Kidney tubule cell (primary cell): ENCODE measurements around the gene MYOD1.
A peak's percentile ranks its signal among the peaks of the same experiment; 100 is the strongest.

Experiments
- DNase-seq: peaks from one replicate; pipeline ENCODE4 v3.0.0-alpha.2; 2018; ENCODE audit warnings: low spot score

The MYOD1 gene

DNA sequence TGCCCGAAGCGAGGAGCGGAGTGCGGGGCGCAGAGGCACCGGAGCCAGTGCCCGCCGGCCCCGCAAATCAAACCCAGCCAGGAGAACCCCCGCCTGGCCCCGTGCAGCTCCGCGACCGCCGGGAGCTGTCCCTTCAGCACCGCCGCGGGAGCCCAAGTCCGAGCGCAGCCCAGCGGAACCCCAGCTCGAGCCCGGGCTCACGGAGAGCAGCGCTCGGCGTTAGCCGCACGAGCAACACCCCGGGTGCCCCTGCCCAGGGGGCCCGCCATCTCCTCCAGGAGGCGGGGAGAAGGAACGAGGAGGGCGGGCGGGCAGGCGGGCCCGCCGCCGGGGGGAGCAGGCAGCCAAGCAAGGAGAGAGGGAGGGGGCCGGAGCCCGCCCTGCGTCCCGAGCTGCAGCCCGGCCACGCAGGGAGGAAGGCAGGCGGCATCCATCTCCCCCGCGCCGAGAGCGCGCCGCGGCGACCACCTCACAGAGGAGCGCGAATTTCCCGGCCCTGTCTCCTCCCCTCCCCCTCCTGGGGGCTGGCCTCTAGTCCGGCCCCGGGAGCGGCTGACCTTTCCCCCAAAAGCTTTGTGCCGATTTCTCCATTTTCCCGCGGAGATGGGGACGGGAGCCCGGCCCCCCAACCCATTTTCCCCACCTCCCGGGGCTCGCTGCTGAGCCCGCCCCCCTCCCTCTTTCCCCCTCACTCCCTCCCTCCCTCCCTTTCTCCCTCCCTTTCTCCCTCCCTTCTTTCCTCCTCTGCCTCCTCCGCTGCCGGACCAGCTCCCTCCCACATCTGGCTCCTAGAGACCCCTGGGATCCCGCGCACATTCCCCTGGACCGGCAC is 15.8 kb downstream of the MYOD1 start:
- DNase-seq, result peak; percentile 59

GRCh38 chr11:17735818-17736578 is 16.6 kb downstream of the MYOD1 start:
- no peak for DNase-seq

GRCh38 chr11:17736579-17736893 is 17.2 kb downstream of the MYOD1 start:
- no peak for DNase-seq

DNA sequence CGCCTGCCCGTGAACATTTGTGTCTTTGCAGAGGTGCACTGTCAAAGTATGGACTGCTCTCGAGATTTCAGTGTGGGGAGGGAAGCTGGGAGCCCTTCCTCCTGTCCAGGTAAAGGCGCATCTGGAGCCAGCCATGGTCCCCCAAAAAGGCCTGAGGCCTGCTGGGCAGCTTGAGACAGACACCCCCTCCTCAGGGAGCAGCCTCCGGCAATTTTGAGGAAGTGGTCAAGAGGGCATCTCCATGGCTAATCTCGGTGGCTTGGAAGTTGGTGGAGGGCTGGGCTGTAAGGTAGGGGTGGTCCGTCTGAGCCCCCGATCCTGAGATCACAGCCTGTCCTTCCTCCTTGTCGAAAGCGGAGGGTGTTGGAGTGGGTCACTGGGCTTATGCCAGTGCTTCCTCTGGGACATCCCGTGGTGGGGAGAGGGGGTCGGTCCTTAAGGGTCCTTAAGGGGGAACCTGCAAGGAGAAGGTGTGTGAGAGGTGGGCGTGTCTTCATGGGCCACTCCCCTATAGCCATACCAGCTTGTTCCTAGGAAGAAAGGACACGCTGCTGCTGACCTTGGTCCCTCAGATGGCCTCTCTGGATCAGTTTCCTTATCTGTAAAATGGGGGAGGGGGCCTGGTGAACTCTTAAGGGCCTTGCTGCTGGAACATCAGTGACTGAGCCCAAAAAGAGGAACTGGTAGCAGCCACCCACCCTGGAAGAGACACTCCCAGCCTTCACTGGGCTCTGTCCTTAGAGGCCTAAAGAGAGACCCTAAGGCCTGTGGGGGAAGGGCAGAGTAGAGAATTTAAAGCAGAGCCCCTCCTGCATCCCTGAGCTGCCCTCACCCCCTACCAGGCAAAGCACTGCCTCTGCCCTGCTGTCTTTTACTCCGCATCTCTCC is 17.8 kb downstream of the MYOD1 start:
- DNase-seq, result no peak

DNA sequence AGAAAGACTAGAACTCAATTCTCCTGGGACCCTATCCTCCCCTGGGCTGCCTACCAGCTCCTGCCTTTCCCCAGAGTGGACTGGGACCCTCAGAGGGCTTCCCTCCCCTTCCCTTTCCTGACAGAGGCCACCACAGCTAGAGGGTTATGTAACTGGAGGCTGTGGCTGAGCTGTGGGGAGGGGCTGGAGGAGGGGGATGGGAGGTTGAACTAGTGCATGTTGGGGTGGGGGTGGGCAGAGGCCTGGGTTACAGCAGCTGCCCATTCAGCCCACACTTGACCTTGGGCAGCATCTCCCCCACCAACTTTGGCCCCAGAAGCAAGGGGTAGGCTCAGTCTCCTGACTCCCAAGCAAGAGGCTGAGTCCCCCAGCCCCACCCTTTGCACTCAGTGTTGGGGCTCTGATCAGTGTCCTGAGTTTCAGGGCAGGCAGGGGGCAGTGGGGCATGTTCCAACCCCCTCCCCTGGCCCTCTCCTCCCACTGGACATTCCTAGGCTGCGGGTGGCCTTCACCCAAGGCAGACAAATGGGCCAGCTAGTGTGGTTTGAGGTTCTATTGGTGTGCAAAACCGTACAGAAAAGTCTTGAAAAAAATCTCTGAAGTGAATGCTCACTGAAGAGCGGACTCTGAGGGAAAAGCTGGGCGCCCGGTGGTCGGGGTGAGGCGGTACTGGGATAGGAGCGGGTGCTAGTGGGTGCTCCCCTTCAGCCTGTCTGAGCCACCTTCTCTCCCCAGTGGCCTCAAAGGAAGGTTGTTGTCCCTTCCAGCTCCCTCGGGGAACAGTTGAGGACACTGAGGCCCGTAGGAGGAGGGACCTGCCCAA is 19.0 kb downstream of the MYOD1 start:
- no peak for DNase-seq

- DNase-seq, result no peak
Measured at GRCh38 chr11:17739945-17740338, 20.6 kb downstream of the MYOD1 start.

- no peak for DNase-seq
Measured at GRCh38 chr11:17740649-17741235, 21.4 kb downstream of the MYOD1 start.

DNA sequence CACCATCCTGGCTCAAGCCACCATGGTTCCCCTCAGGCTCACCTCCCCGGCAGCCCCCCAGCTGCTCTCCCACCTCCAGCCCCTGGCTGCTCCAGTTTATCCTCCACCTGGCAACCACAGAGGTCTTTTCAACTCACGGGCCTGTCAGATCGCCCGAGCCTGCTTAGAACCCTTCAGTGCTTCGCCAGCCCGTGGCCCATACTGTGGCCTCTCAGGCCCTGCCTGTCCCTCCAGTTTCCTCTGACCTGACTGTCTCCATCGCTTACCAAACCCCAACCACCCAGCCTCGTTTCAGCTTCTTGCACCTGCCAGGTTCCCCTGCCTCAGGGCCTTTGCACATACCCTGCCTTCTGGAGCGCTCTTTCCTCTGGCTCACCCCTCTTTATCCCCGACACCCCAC is 22.1 kb downstream of the MYOD1 start:
- no peak for DNase-seq

- no peak for DNase-seq
Measured at GRCh38 chr11:17742019-17742418, 22.6 kb downstream of the MYOD1 start.

- DNase-seq, result no peak
Measured at GRCh38 chr11:17743026-17743807, 23.8 kb downstream of the MYOD1 start.

- peak; percentile 20 for DNase-seq
Measured at GRCh38 chr11:17743808-17744119, 24.4 kb downstream of the MYOD1 start.

- DNase-seq, result peak; percentile 13
Measured at GRCh38 chr11:17744151-17744940, 25.0 kb downstream of the MYOD1 start.

GRCh38 chr11:17745023-17745772 is 25.8 kb downstream of the MYOD1 start:
- no peak for DNase-seq

DNA sequence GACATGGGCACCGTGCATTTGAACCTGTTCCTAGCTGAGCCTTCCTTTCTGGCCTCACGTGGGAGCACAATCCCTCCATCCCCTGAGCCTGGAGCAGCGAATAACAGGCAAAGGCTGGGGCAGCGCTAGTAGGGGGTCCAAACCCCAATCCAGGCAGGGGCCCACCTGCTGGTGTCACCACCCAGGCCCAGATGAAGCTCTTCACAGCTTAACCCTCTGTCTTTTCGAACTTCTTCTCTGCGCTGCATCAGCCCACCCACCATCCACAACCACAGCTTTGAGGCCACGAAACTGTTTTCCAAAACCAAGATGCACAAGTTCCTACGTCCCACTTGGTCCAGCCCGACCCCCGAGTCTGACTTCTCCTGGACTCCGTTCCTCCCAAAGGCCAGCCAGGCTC is 26.7 kb downstream of the MYOD1 start:
- DNase-seq, result no peak

- DNase-seq, result no peak
Measured at GRCh38 chr11:17747131-17747955, 28.0 kb downstream of the MYOD1 start.

GRCh38 chr11:17748044-17748443 is 28.7 kb downstream of the MYOD1 start:
- no peak for DNase-seq

- DNase-seq, result no peak
Measured at GRCh38 chr11:17748761-17749721, 29.7 kb downstream of the MYOD1 start.
